HEK293 (cell line): ENCODE measurements around the gene INO80C.

Source experiments
- CTCF ChIP-seq: fragments of 450-650 bp; formaldehyde crosslinking; IDR thresholded peaks from 2 replicates; pipeline ENCODE4 v1.5.1; 2016; ENCODE audit warnings: missing biosample characterization, missing genetic modification characterization
- FEZF1 ChIP-seq: fragments of 450-650 bp; formaldehyde crosslinking; IDR thresholded peaks from 2 replicates; pipeline ENCODE4 v1.5.1; 2016; ENCODE audit warnings: missing biosample characterization, missing genetic modification characterization
- PRDM4 ChIP-seq: fragments of 450-650 bp; formaldehyde crosslinking; IDR thresholded peaks from 2 replicates; pipeline ENCODE4 v1.5.1; 2017; ENCODE audit warnings: missing biosample characterization, missing genetic modification characterization
- TCF7L2 ChIP-seq: IDR thresholded peaks from 2 replicates; pipeline ENCODE4 v1.6.1; 2011; ENCODE audit warnings: low read depth, mild to moderate bottlenecking, inconsistent platforms, low read length, moderate library complexity, borderline replicate concordance
- ZBTB1 ChIP-seq: fragments of 450-650 bp; formaldehyde crosslinking; IDR thresholded peaks from 2 replicates; pipeline ENCODE4 v1.5.1; 2016; ENCODE audit warnings: missing biosample characterization, missing genetic modification characterization
- ZNF274 ChIP-seq, 2 experiments: fragments of 200-500 bp in 1 of 2; fragments of 450-650 bp in 1 of 2; sonication (Bioruptor generic) in 1 of 2; formaldehyde crosslinking in 1 of 2; IDR thresholded peaks; 2 replicates each; pipeline versions ENCODE4 v1.5.1 to v1.6.1; 2014 to 2016; ENCODE audit warnings: borderline replicate concordance in 1 of 2, inconsistent platforms in 1 of 2, low read length in 1 of 2, missing biosample characterization in 1 of 2, missing genetic modification characterization in 1 of 2
- ZNF394 ChIP-seq: fragments of 450-650 bp; formaldehyde crosslinking; IDR thresholded peaks from 2 replicates; pipeline ENCODE4 v1.5.1; 2016; ENCODE audit warnings: missing biosample characterization, missing genetic modification characterization, mild to moderate bottlenecking, moderate library complexity, borderline replicate concordance
- ZNF658 ChIP-seq: fragments of 450-650 bp; formaldehyde crosslinking; IDR thresholded peaks from 2 replicates; pipeline ENCODE4; 2016; ENCODE audit warnings: missing biosample characterization, missing genetic modification characterization
- ZNF776 ChIP-seq: fragments of 450-650 bp; formaldehyde crosslinking; IDR thresholded peaks from 2 replicates; pipeline ENCODE4 v1.5.0; 2017; ENCODE audit warnings: missing biosample characterization, missing genetic modification characterization, borderline replicate concordance

GRCh38 chr18:35444636-35445035, 53.1 kb downstream of the INO80C start:
- TF ChIP-seq CTCF (tag by site-specific recombination) (no peak), ZNF776 (tag by site-specific recombination) (no peak), ZBTB1 (tag by site-specific recombination) (no peak), PRDM4 (no peak), ZNF658 (tag by site-specific recombination) (no peak), ZNF274 (IDR thresholded peaks at IDR 0.05; ENCODE audit: low read length) (no peak), ZNF274 (tag by site-specific recombination; IDR thresholded peaks at IDR 0.05; ENCODE audit: borderline replicate concordance) (no peak), TCF7L2 (no peak), ZNF394 (tag by site-specific recombination) (no peak), FEZF1 (no peak)
